T-helper 2 cell treated with Interferon-gamma antibody and Interleukin-4, amounts not matched to agents 100 ng/mL and 5 ng/mL, for 36 hours (primary cell): ENCODE measurements around the gene LETMD1. TPM values are rescaled to one million over a fixed set of nuclear protein-coding genes. Genes with fewer than 3 reads are reported as not detected.
"Not testable (repeated sequence)": the region's sequence is repeated elsewhere in the genome, so short reads cannot be mapped to it uniquely, and the experiment has no call there.

ENCODE experiments used
- intact Hi-C: fragments of 100-400 bp; cut with micrococcal nuclease; formaldehyde crosslinking; loops from one replicate; pipeline ENCODE4 v1.15.1; 2023
- total RNA-seq: library from RNA; stranded (reverse); gene quantifications from 2 replicates; pipeline ENCODE4 v1.2.3, GENCODE V29; 2022

Gene LETMD1
- 65.7 and 72.9 TPM in 2 replicates for total RNA-seq

GRCh38 chr12:51047655-51048540, at the start of gene LETMD1:
Gene LETMD1, plus strand, starts transcription at chr12:51048327. Its CDS starts 30 bp downstream, at chr12:51048357.
- intact Hi-C loops = loop anchor here (1.0 to 10.0 kb wide), 8 partner anchors 22 to 883 kb away; partner anchors contain the start of genes ATF1, CERS5, CSRNP2 and DAZAP2

GRCh38 chr12:50999093-50999492, 49.0 kb upstream of the LETMD1 start:
- intact Hi-C loops = no loop called here

- intact Hi-C loops = no loop called here
Observed at GRCh38 chr12:51000245-51000644, 47.9 kb upstream of the LETMD1 start.

- intact Hi-C loops = no loop called here
Observed at GRCh38 chr12:51001799-51002198, 46.3 kb upstream of the LETMD1 start.

- intact Hi-C loops = no loop called here
Observed at GRCh38 chr12:51004504-51004903, 43.6 kb upstream of the LETMD1 start.

GRCh38 chr12:51005030-51005429, 43.1 kb upstream of the LETMD1 start:
- intact Hi-C loops = no loop called here

- intact Hi-C loops = no loop called here
Observed at GRCh38 chr12:51005671-51006070, 42.5 kb upstream of the LETMD1 start.

- intact Hi-C loops = no loop called here
Observed at GRCh38 chr12:51008329-51009055, 39.6 kb upstream of the LETMD1 start.

GRCh38 chr12:51009056-51009440, 39.1 kb upstream of the LETMD1 start:
- intact Hi-C loops = no loop called here

GRCh38 chr12:51011955-51012354, 36.2 kb upstream of the LETMD1 start:
- intact Hi-C loops = no loop called here

- intact Hi-C loops = no loop called here
Observed at GRCh38 chr12:51012570-51013236, 35.4 kb upstream of the LETMD1 start.

GRCh38 chr12:51013441-51013840, 34.7 kb upstream of the LETMD1 start:
- intact Hi-C loops = no loop called here

GRCh38 chr12:51014467-51014866, 33.7 kb upstream of the LETMD1 start:
- intact Hi-C loops = not testable (repeated sequence)

GRCh38 chr12:51017452-51017851, 30.7 kb upstream of the LETMD1 start:
- intact Hi-C loops = no loop called here

GRCh38 chr12:51018956-51019355, 29.2 kb upstream of the LETMD1 start:
- intact Hi-C loops = no loop called here

GRCh38 chr12:51019927-51020326, 28.2 kb upstream of the LETMD1 start:
- intact Hi-C loops = loop anchor here (10.0 kb wide), 3 partner anchors 305 to 775 kb away; partner anchors contain the start of genes BIN2 and DIP2B

GRCh38 chr12:51020448-51021182, 27.5 kb upstream of the LETMD1 start:
- intact Hi-C loops = loop anchor here (10.0 kb wide), 3 partner anchors 304 to 776 kb away; partner anchors contain the start of genes BIN2 and DIP2B

- intact Hi-C loops = loop anchor here (10.0 kb wide), 3 partner anchors 303 to 777 kb away; partner anchors contain the start of genes BIN2 and DIP2B
Observed at GRCh38 chr12:51021694-51022093, 26.4 kb upstream of the LETMD1 start.

- intact Hi-C loops = loop anchor here (2.0 to 10.0 kb wide), 4 partner anchors 199 to 779 kb away; partner anchors contain the start of genes BIN2 and DIP2B
Observed at GRCh38 chr12:51023625-51024382, 24.3 kb upstream of the LETMD1 start.

GRCh38 chr12:51025338-51025835, 22.7 kb upstream of the LETMD1 start:
- intact Hi-C loops = loop anchor here (2.0 to 10.0 kb wide), 5 partner anchors 38 to 781 kb away; partner anchors contain the start of genes BIN2 and DIP2B
